Stimulated activated naive CD8-positive, alpha-beta T cell treated with anti-CD3 and anti-CD28 coated beads, Interleukin-15, amount 100 ng/mL, for 72 hours (primary cell): ENCODE data around the gene MED25.
"Not testable (repeated sequence)": the region's sequence is repeated elsewhere in the genome, so short reads cannot be mapped to it uniquely, and the experiment has no call there.

Source experiments
- ATAC-seq: fragments of 150-1000 bp; cut with Tn5 transposase; 2 replicates; pipeline ENCODE4 v1.10.0; 2021; ENCODE audit warnings: mild to moderate bottlenecking, moderate library complexity
- DNase-seq, 2 donors: peaks; one replicate each; pipeline ENCODE4 v3.0.0; 2021 to 2022
- H3K27ac Mint-ChIP-seq, 2 donors: one replicate each; pipeline ENCODE4 v1.8.0; 2022; ENCODE audit warnings: mild to moderate bottlenecking in 2 of 2, mixed read lengths in 2 of 2, moderate library complexity in 2 of 2
- H3K27me3 Mint-ChIP-seq: one replicate; pipeline ENCODE4 v1.8.0; 2022; ENCODE audit warnings: mixed read lengths
- H3K4me1 Mint-ChIP-seq: one replicate; pipeline ENCODE4 v1.8.0; 2022; ENCODE audit warnings: mild to moderate bottlenecking, mixed read lengths
- H3K4me3 Mint-ChIP-seq, 2 donors: one replicate each; pipeline ENCODE4 v1.8.0; 2022; ENCODE audit warnings: mild to moderate bottlenecking in 2 of 2, mixed read lengths in 2 of 2, moderate library complexity in 1 of 2
- H3K9me3 Mint-ChIP-seq, 2 donors: one replicate each; pipeline ENCODE4 v1.8.0; 2022; ENCODE audit warnings: mixed read lengths in 2 of 2

Gene MED25

DNA sequence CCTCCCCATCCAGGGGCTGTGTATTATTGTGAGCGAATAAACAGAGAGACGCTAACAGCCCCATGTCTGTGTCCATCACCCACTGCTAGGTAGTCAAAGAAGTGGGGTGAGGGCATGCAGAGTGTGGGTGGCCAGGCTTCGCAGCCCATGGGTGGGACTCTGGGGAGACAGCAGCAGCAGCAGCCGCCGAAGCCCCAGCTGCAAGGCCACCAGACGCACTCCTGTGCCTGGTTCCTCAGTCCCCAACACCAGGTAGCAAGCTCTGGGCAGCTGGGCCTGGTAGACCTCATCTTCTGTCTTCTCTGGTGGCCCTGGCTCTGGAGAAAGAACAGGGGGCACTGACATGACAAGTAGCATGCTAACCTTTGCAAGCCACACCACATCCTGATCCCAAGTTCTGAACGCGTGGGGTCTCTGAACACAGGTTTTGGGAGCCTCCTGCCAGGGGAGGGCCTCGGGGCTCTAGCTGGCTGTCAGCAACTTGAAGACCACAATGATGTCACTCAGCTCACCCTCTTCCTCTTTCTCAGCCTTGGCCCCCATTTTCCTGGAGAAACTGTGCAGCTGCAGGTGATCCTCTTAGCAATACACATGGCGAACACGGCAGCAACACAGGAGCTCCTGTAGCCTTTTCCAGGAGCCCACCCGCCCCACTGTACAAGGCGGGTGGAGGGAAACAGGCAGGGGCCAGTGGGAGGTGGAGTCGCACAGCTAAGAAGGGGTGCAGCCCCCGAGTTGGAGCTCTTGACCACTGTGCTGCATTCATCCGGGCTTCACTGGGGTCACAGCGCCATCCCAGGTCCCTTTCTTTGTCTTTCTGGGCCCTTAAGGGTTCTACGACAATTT lies 10.8 kb upstream of the MED25 start:
- Mint-ChIP-seq H3K4me1 (peaks cover 41% of the 10 kb centered on the region), H3K4me3 (no peak overlapping the region)
- no peak for DNase-seq

GRCh38 chr19:49807904-49808675 lies 10.0 kb upstream of the MED25 start:
- H3K4me1 Mint-ChIP-seq: peaks cover 49% of the 10 kb centered on the region
- no peak for ATAC-seq
- no peak for DNase-seq
- H3K27ac Mint-ChIP-seq: peak overlapping the region in 1 of 2 donors; percentile 80
- H3K27me3 Mint-ChIP-seq: no peaks in the 10 kb centered on the region
- no peaks in the 10 kb centered on the region for H3K9me3 Mint-ChIP-seq
- peak overlapping the region; percentile 80 to 89 for H3K4me3 Mint-ChIP-seq

More for the DNA sequence above, 10.8 kb upstream of the MED25 start:
- Mint-ChIP-seq H3K27me3 (no peaks in the 10 kb centered on the region), H3K9me3 (no peaks in the 10 kb centered on the region), H3K27ac (peak overlapping the region in 1 of 2 donors; percentile 89)
- ATAC-seq: no peak

GRCh38 chr19:49808711-49809159 lies 9.4 kb upstream of the MED25 start:
- H3K9me3 Mint-ChIP-seq: no peaks in the 10 kb centered on the region
- H3K4me1 Mint-ChIP-seq: peaks cover 50% of the 10 kb centered on the region
- peak overlapping the region in 1 of 2 donors; percentile 80 for H3K27ac Mint-ChIP-seq
- H3K27me3 Mint-ChIP-seq: no peaks in the 10 kb centered on the region
- DNase-seq: peak; percentile 77 to 81
- H3K4me3 Mint-ChIP-seq: peak overlapping the region; percentile 80 to 89
- ATAC-seq: peak; percentile 37

DNA sequence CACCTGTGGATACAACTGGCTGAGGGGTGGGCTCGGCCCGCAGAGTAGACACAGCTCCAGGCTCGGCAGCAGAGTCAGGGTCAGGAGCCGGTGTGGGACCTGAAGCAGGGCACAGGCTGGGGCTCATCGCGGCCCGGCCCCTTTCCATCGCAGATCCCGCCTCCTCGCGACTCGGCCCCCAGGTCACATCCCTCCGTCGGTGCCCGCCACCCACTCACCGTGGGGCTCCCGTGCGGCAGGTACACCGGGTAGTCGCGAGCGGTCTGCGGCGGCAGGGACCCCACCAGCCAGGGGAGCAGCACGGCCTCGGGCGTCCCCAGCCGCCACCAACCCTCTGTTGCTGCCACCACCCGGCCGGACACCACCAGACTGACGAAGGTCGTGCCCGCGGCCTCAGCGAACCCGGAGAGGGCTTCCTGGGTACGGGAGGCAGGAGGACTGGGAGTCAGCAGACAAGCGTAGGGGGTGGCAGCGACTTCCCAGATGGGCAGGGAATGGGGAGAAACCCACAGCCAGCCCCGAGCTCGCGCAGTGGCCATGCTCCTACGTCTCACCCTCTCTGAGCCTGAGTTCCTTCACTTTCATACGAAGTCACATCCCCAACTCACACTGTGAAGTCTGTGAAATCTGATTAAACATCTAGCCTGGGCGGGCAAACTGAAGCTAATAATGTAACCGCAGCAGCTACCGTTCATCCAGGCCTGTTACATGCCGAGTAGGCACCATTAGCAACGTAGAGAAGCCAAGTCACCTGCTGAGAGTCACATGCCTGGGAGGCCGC lies 8.7 kb upstream of the MED25 start:
- no peaks in the 10 kb centered on the region for H3K27me3 Mint-ChIP-seq
- H3K4me1 Mint-ChIP-seq: peaks cover 55% of the 10 kb centered on the region
- DNase-seq: peak; percentile 39 to 50
- peak overlapping the region; percentile 80 to 89 for H3K4me3 Mint-ChIP-seq
- peak overlapping the region in 1 of 2 donors; percentile 80 for H3K27ac Mint-ChIP-seq
- ATAC-seq: peak; percentile 32
- no peaks in the 10 kb centered on the region for H3K9me3 Mint-ChIP-seq

- peak overlapping the region in 1 of 2 donors; percentile 22 for H3K27ac Mint-ChIP-seq
- H3K27me3 Mint-ChIP-seq: no peaks in the 10 kb centered on the region
- peaks cover 60% of the 10 kb centered on the region for H3K4me1 Mint-ChIP-seq
- H3K9me3 Mint-ChIP-seq: no peaks in the 10 kb centered on the region
- DNase-seq (no peak), ATAC-seq (no peak)
- peak overlapping the region; percentile 80 to 89 for H3K4me3 Mint-ChIP-seq
Observed at GRCh38 chr19:49809941-49810389, 8.1 kb upstream of the MED25 start.

GRCh38 chr19:49811328-49811727 lies 6.8 kb upstream of the MED25 start:
- H3K4me1 Mint-ChIP-seq: peaks cover 60% of the 10 kb centered on the region
- no peak overlapping the region for H3K27ac Mint-ChIP-seq
- peak overlapping the region in 1 of 2 donors; percentile 19 for H3K4me3 Mint-ChIP-seq
- no peaks in the 10 kb centered on the region for H3K27me3 Mint-ChIP-seq
- DNase-seq (no peak), ATAC-seq (no peak)
- H3K9me3 Mint-ChIP-seq: no peaks in the 10 kb centered on the region

DNA sequence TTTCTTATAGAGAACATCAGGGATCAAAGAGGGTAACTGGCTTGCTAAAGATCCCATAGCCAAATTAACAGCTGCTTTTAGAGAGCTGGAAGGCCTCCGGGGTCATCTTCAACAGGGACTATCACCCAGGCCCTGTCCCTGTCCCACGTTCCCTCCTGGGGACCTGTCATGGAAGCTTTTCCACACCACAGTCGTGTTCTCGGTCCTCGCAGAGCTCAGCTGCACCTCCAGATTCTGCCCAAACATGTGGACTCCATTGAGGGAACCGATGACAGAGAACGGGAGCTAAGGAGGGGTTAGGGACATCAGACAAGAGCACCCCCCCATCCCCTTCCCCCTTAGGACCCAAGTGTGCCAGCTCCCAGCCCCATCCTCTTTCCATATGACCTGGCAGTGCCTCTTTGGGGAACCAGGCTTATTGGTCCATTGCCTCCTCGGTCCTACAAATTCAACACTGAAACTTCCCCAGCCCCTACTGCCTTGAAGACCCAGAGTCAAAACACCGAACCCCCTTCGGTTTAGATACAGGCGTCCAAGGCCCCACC lies 5.6 kb upstream of the MED25 start:
- Mint-ChIP-seq H3K4me1 (peaks cover 59% of the 10 kb centered on the region), H3K9me3 (no peaks in the 10 kb centered on the region), H3K27me3 (no peaks in the 10 kb centered on the region), H3K27ac (peak overlapping the region; percentile 93 to 99), H3K4me3 (peak overlapping the region; percentile 89 to 96)
- ATAC-seq (no peak), DNase-seq (no peak)

DNA sequence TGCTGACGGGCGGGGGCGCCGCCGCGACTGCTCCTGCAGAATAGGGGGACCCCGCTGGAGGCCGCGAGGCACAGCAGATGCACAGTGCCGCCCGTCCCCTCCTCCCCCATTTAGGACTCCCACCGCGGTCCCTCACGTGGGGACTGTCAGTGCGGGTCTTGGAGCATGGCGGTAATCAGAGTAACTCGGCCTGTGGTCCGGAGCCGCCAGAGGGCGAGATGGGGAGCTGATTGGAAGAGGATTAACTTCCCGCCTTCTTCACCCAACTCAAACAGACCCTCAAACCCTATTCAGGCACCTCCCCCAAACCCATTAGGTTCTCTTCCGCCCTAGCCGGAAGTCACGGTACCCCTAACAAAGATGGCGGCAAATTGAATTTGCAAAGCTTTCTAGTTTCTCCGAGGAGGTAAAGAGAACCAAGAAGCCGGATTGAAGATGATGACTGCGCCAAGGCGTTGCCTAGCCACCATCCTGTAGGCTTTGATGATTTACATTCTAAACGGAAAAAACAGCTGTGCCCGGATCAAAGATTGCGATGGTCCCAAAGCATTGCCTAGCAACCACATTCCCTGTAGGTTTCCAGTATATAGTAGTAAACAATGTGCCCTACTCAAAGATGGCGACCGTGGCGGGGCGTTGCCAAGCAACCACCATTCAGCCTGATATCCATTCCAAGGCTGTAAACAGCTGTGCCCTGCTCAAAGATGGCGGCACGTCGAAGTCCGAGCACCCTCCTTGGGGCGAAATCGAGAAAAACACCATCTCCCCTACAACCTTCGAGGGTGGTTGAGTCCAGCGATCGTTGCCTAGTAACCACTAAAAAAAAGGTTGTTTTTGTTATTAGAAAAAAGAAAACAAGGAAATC lies 4.9 kb upstream of the MED25 start, which contains the start of gene FUZ:
Gene FUZ (minus strand): TSS at position 296 of the 865 bp plus-strand sequence. CDS start 186 bp downstream, at position 110.
- H3K27ac Mint-ChIP-seq: peak within 1 kb of the TSS; percentile 95 to 99
- ATAC-seq (peak; percentile 85), DNase-seq (peak; percentile 86 to 95)
- H3K4me3 Mint-ChIP-seq: peak within 1 kb of the TSS; percentile 89 to 96
- H3K9me3 Mint-ChIP-seq: no peaks in the 10 kb centered on the region
- H3K27me3 Mint-ChIP-seq: no peaks in the 10 kb centered on the region
- peaks cover 53% of the 10 kb centered on the region for H3K4me1 Mint-ChIP-seq

DNA sequence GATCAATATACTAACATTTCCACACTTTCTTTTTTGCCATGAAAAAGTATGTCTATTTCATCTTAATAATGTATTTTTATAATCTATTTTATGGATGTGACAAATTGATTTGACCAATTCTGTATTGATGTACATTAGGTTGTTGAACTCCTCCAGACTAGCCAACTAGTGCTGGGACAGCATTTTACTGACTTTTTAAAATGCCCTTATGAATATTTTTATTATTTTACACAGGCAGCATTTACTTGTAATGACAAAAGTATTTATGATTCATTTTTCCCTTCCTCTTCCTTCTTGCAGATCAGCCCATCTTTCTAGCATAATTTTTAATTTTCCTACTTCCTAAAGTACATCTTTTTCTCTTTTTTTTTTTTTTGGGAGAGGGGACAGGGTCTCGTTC lies 4.1 kb upstream of the MED25 start:
- DNase-seq (no peak), ATAC-seq (no peak)
- Mint-ChIP-seq H3K9me3 (no peaks in the 10 kb centered on the region), H3K4me1 (peaks cover 53% of the 10 kb centered on the region), H3K27me3 (no peaks in the 10 kb centered on the region), H3K4me3 (peak overlapping the region; percentile 85 to 89), H3K27ac (peak overlapping the region; percentile 95 to 99)

DNA sequence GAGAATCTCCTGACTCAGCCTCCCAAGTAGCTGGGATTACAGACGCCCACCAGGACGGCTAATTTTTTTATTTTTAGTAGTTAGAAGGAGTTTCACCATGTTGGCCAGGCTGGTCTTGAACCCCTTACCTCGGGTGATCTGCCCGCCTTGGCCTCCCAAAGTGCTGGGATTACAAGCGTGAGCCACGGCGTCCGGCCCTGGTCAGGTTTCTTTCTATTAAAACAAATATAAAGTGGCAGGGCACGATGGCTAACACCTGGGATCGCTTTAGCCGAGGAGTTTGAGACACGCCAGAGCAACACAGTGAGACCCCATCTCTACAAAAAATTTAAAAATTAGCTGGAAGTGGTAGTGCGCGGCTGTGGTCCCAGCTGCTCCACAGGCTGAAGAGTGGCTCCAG lies 1.5 kb upstream of the MED25 start:
- peak overlapping the region in 1 of 2 donors; percentile 50 for H3K4me3 Mint-ChIP-seq
- H3K9me3 Mint-ChIP-seq: no peaks in the 10 kb centered on the region
- no peak for ATAC-seq
- H3K27ac Mint-ChIP-seq: no peak overlapping the region
- DNase-seq: no peak
- no peaks in the 10 kb centered on the region for H3K27me3 Mint-ChIP-seq
- peaks cover 52% of the 10 kb centered on the region for H3K4me1 Mint-ChIP-seq

DNA sequence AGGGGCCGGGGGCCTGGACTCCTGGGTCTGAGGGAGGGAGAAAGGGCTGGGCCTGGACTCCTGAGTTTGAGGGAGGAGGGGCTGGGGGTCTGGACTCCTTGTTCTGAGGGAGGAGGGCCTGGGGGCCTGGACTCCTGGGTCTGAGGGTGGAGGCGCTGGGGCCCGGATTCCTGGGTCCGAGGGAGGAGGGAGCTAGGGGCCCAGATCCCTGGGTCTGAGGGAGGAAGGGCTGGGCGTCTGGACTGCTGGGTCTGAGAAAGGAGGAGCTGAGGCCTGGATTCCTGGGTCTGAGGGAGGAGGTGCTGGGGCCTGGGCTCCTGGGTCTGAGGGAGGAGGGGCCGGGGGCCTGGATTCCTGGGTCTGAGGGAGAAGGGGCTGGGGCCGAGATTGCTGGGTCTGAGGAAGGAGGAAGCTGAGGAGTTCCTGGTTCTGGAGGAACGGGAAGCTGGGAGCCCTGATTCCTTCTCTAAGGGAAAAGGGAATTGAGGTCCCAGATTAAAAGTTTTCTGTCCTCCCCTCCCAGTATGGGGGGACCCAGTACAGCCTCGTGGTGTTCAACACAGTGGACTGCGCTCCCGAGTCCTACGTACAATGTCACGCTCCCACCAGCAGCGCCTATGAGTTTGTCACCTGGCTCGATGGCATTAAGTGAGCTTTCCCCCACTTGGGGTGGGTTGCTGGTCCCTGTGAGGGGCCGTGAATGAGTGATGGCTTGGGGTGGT lies 721 bp downstream of the MED25 start:
- no peaks in the 10 kb centered on the region for H3K9me3 Mint-ChIP-seq
- no peaks in the 10 kb centered on the region for H3K27me3 Mint-ChIP-seq
- DNase-seq (no peak), ATAC-seq (no peak)
- peak overlapping the region; percentile 90 to 99 for H3K4me3 Mint-ChIP-seq
- H3K27ac Mint-ChIP-seq: peak overlapping the region; percentile 95 to 99
- peaks cover 36% of the 10 kb centered on the region for H3K4me1 Mint-ChIP-seq

DNA sequence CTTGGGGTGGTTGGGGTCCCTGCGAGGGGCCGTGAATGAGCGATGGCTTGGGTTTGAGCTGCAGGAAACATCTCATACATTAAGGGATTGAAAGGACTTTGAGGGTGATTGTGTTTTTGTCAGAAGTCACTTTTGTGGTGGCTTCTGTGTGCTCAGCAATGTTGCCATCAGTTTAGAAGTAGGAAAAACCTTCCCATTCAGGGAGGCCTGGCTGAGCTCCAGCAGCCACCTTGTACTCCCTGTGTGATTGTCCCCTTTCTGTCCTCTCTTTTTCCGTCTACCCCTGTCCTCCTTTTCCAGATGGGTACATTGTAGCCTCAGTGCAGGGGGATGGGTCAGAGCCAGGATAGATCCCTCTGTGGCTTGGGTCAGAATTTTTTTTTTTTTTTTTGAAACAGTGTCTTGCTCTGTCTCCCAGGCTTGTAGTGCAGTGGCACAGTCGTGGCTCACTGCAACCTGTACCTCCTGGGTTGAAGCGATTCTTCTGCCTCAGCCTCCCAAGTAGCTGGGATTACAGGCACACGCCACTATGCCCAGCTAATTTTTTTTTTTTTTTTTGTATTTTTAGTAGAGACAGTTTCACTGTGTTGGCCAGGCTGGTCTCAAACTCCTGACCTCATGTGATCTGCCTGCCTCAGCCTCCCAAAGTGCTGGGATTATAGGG lies 1.5 kb downstream of the MED25 start:
- not testable (repeated sequence) for DNase-seq, H3K27me3 Mint-ChIP-seq, ATAC-seq, H3K9me3 Mint-ChIP-seq
- peak overlapping the region; percentile 90 to 99 for H3K4me3 Mint-ChIP-seq
- peaks cover 28% of the 10 kb centered on the region for H3K4me1 Mint-ChIP-seq
- peak overlapping the region; percentile 95 to 99 for H3K27ac Mint-ChIP-seq

DNA sequence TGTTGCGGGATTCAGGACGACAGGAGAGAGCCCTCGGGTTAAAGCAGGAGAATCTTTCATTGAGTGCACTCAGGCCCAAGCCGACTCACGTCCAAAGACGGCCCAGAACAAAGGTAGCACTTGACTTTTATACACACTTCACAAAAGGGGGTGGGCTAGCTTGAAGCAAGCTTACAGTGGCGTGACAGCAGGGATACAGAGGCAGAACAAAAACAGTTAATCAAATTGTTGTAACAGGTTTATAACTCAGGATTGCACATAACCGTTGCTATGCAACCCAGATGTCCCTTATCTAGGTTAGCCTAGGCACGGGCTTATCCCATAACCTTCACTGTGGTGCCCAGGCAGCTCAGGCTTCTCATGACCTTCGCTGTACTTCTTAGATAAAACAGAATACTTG lies 2.0 kb downstream of the MED25 start:
- Mint-ChIP-seq H3K9me3 (no peaks in the 10 kb centered on the region), H3K27me3 (no peaks in the 10 kb centered on the region), H3K4me1 (peaks cover 26% of the 10 kb centered on the region), H3K27ac (no peak overlapping the region), H3K4me3 (no peak overlapping the region)
- ATAC-seq: no peak
- DNase-seq: no peak
